Kidney epithelial cell (primary cell): ENCODE measurements around the gene BEST1. TPM values are rescaled to one million over a fixed set of nuclear protein-coding genes. Genes with fewer than 3 reads are reported as not detected.

Source experiments
- DNase-seq: peaks from one replicate; pipeline ENCODE4 v3.0.0-alpha.2; 2010; ENCODE audit warnings: low read depth
- H3K27me3 ChIP-seq: 2 replicates; pipeline ENCODE4 v1.6.0; 2011; ENCODE audit warnings: low read length; ENCODE audit not compliant: control insufficient read depth, insufficient read depth
- H3K36me3 ChIP-seq: 2 replicates; pipeline ENCODE4 v1.5.1; 2011; ENCODE audit warnings: low read length; ENCODE audit not compliant: control insufficient read depth, insufficient read depth
- H3K4me3 ChIP-seq: 2 replicates; pipeline ENCODE4 v1.5.1; 2011; ENCODE audit warnings: low read depth, mild to moderate bottlenecking, control low read depth, low read length
- CTCF ChIP-seq: IDR thresholded peaks from 2 replicates; pipeline ENCODE4 v1.5.1; 2011; ENCODE audit warnings: mild to moderate bottlenecking, moderate library complexity, low read length, control low read depth, inconsistent platforms; ENCODE audit not compliant: insufficient read depth, poor library complexity, severe bottlenecking
- total RNA-seq: library from RNA; depleted of rRNA; stranded (reverse); fragments of >200 nt; gene quantifications from 2 replicates; pipeline ENCODE4 v1.2.3, GENCODE V29; 2015

BEST1 gene
- total RNA-seq, 1 donor from 2014 or later: 1.1 TPM

DNA sequence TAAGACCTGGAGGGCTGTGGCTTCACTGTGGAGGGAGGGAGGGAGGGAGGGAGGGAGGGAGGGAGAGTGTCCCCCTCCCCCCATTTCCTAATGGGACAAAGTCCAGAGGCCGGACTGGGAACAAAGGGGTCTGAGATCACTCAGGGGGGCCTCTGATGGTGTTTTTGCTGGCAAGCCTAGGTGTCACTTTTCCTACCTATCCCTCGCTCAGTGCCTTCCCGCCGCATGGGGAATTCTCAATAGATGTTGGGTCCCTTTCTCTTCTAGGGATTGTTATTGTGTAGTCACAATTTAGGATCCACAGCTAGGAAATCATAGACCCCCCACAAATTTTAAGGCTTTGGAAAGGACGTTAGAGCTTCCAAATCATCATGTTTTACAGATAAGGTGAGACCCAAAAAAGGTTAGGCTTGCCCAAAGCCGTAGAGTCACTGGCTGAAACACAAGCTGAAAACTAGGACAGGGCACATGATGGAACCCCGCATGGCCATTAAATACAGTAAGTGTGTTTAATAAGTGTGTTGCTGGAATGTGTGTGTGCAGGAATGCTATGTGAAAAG, 22.0 kb downstream of the BEST1 start:
- Histone ChIP-seq H3K4me3 (no peak overlapping the region), H3K36me3 (no peaks in the 10 kb centered on the region), H3K27me3 (no peaks in the 10 kb centered on the region)
- no peak for TF ChIP-seq CTCF
- no peak for DNase-seq

- no peaks in the 10 kb centered on the region for H3K27me3 ChIP-seq
Observed at GRCh38 chr11:61972672-61973475, 22.7 kb downstream of the BEST1 start.

GRCh38 chr11:61973476-61974162, 23.5 kb downstream of the BEST1 start:
- Histone ChIP-seq H3K36me3 (no peaks in the 10 kb centered on the region), H3K4me3 (no peak overlapping the region), H3K27me3 (no peaks in the 10 kb centered on the region)
- no peak for TF ChIP-seq CTCF
- DNase-seq: no peak

More at GRCh38 chr11:61972672-61973475, 22.7 kb downstream of the BEST1 start:
- Histone ChIP-seq H3K36me3 (no peaks in the 10 kb centered on the region), H3K4me3 (no peak overlapping the region)
- TF ChIP-seq CTCF: no peak
- peak; percentile 80 for DNase-seq

DNA sequence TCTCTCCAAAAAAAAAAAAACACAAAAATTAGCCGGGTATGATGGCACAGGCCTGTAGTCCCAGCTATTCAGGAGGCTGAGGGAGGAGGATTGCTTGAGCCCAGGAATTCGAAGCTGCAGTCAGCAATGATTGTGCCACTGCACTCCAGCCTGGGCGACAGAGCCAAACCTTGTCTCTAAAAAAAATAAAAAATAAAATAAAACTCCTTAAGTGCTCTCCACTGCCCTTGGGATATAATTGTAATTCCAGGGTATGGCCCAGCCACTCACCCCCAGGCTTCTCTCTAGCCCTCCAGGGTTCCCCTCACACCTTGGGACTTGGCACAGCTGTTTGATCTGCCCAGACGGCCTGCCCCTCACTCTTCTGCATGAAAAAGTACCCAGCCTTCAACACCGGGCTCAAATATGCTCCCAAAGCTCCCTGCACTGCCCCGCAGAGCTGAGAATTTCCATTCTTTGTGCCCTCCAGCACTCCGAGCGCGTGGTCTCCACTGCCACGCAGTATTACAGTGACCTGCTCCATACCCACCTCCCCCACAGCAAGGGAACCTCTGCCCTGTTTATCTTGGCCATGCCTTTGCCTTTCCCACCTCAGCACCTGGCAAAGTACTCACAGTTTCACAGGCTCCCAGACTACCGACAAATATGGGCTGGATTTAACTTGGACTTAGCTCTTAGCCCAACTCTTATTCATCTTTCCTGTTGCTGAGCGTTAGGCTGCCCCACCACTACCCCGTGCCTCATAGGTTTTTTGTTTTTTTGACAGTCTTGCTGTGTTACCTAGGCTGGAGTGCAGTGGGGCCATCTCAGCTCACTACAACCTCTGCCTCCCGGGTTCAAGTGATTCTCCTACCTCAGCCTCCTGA, 24.8 kb downstream of the BEST1 start:
- no peak for TF ChIP-seq CTCF
- DNase-seq: no peak

DNA sequence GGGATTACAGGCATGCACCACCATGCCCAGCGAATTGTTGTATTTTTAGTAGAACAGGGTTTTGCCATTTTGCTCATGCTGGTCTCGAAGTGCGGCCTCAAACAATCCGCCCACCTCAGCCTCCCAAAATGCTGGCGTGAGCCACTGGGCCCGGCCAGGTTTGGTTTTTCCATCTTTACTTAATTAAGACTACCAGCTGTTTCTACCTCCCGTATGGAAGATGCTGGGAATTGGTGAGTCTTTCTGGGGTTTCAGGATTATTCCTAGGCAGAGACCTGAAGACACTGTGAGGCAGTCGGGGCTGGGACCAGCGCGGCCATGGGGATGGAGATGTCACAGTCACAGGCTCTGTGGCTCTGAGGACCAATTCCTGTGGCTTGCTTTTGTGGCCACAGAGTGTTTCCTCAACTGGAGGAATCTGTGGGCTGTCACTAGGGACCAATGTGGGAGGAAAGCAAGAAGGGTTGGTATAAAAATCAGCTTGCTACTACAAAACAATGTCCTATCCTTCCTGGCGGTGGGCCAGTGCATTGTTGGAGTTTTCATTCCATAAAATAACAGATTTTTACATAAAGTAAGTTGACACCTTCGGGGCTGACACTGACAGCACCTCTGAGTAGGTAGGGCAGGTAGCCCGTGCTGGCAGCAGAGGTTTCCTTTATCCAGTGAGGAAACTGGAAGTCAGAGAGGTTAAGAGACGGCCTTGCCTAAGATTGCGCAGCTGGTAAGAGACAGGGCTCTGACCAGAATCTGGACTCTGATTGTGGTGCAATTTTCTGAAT, 25.7 kb downstream of the BEST1 start:
- Histone ChIP-seq H3K36me3 (no peaks in the 10 kb centered on the region), H3K4me3 (no peak overlapping the region), H3K27me3 (no peaks in the 10 kb centered on the region)
- TF ChIP-seq CTCF: no peak
- no peak for DNase-seq

More for the DNA sequence above, 24.8 kb downstream of the BEST1 start:
- H3K4me3 ChIP-seq: no peak overlapping the region
- no peaks in the 10 kb centered on the region for H3K36me3 ChIP-seq
- H3K27me3 ChIP-seq: no peaks in the 10 kb centered on the region
